Liver (tissue), 3 donors: ENCODE measurements around the gene HGD.

Source experiments
- EGR1 ChIP-seq, 2 donors: IDR thresholded peaks; 2 replicates each; pipeline ENCODE4 v1.6.1; 2016 to 2018; ENCODE audit warnings: antibody characterized with exemption in 2 of 2, low read depth in 2 of 2
- FOXA1 ChIP-seq: IDR thresholded peaks from 2 replicates; pipeline ENCODE4 v1.6.1; 2016; ENCODE audit warnings: antibody characterized with exemption
- GABPA ChIP-seq, 2 donors: IDR thresholded peaks in 1 of 2; conservative IDR thresholded peaks in 1 of 2; 2 replicates each; pipeline ENCODE4 v1.6.1; 2016; ENCODE audit warnings: antibody characterized with exemption in 2 of 2, mild to moderate bottlenecking in 1 of 2, moderate library complexity in 1 of 2
- MAX ChIP-seq: IDR thresholded peaks from 2 replicates; pipeline ENCODE4 v1.6.1; 2016; ENCODE audit warnings: antibody characterized with exemption
- RAD21 ChIP-seq, 2 donors: IDR thresholded peaks; 2 replicates each; pipeline ENCODE4 v1.6.1; 2016; ENCODE audit warnings: antibody characterized with exemption in 2 of 2, mild to moderate bottlenecking in 2 of 2
- REST ChIP-seq: IDR thresholded peaks from 2 replicates; pipeline ENCODE4 v1.6.1; 2016; ENCODE audit warnings: antibody characterized with exemption, mild to moderate bottlenecking
- TAF1 ChIP-seq: conservative IDR thresholded peaks from 2 replicates; pipeline ENCODE4 v1.6.1; 2016; ENCODE audit warnings: antibody characterized with exemption, mild to moderate bottlenecking
- ZBTB33 ChIP-seq: IDR thresholded peaks from 2 replicates; pipeline ENCODE4 v1.6.1; 2016; ENCODE audit warnings: antibody characterized with exemption
- TF ChIP-seq, protein P1 (sequence below): fragments of 150-350 bp; IDR thresholded peaks from 2 replicates; pipeline ENCODE4 v1.5.1; 2017; ENCODE audit warnings: improper control_type of control experiment, low read depth, low read length; ENCODE audit not compliant: missing input control
- TF ChIP-seq, protein P2 (sequence below): IDR thresholded peaks from 2 replicates; pipeline ENCODE4 v1.6.1; 2016; ENCODE audit warnings: antibody characterized with exemption
- donor health status: healthy.
- donor health status: healthy.

DNA sequence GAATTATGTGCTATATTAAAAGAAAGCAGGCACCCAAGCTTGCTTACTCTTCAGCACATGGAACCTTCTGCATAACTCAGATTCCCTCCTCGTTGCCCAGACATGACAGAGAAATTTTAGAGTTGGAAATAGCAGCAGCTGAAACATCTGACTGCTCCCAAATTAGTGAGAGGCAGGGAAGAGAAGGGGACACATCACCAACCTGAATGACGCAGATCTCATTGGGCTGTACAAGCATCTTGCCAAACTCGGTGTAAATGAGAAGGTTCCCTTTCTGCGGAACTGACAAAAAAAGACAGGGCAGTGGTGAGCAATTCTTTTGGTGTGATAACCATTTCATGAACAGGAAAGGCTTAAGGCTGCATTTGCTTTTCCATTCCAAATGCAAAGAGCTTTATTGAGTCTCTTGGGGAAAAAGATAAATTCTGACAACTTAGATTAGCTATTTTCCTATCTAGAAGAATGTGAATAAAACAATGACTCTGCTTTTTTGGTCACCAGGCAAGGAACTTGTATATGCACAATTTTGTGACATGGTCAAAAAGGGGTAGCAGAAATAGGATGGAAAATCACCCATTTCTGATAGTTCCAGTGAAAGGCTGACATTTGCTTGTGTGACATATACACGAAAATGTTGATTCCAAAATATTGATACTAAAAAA is 35.1 kb downstream of the HGD start:
- TF ChIP-seq, protein P1, sequence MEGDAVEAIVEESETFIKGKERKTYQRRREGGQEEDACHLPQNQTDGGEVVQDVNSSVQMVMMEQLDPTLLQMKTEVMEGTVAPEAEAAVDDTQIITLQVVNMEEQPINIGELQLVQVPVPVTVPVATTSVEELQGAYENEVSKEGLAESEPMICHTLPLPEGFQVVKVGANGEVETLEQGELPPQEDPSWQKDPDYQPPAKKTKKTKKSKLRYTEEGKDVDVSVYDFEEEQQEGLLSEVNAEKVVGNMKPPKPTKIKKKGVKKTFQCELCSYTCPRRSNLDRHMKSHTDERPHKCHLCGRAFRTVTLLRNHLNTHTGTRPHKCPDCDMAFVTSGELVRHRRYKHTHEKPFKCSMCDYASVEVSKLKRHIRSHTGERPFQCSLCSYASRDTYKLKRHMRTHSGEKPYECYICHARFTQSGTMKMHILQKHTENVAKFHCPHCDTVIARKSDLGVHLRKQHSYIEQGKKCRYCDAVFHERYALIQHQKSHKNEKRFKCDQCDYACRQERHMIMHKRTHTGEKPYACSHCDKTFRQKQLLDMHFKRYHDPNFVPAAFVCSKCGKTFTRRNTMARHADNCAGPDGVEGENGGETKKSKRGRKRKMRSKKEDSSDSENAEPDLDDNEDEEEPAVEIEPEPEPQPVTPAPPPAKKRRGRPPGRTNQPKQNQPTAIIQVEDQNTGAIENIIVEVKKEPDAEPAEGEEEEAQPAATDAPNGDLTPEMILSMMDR, result no peak
- TF ChIP-seq TAF1 (no peak), EGR1 (IDR thresholded peaks at IDR 0.05; ENCODE audit: low read depth in 2 of 2) (no peak), FOXA1 (no peak), RAD21 (IDR thresholded peaks at IDR 0.05) (no peak), GABPA (IDR thresholded peaks at IDR 0.05 in 1 of 2, conservative IDR thresholded peaks at IDR 0.05 in 1 of 2) (no peak), MAX (no peak), ZBTB33 (no peak), REST (no peak)
- TF ChIP-seq, protein P2, sequence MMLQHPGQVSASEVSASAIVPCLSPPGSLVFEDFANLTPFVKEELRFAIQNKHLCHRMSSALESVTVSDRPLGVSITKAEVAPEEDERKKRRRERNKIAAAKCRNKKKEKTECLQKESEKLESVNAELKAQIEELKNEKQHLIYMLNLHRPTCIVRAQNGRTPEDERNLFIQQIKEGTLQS, result no peak
